ENCODE measurements around the gene PRMT1.

The PRMT1 gene

GRCh38 chr19:49727217-49728030 is 50.4 kb downstream of the PRMT1 start:
- DNase-seq (ENCODE audit: low spot score), result no peak

- no peak for DNase-seq (ENCODE audit: low spot score)
These were observed 53.1 kb downstream of the PRMT1 start for GRCh38 chr19:49730166-49730565.

Measured in activated CD4-positive, alpha-beta T cell treated with anti-CD3 and anti-CD28 coated beads, Interleukin-2, Interleukin-4, amounts not matched to agents 100 ng/mL and 50 ng/mL, durations not matched to agents 16 hours and 8 hours (primary cell).